ENCODE measurements around the gene DUSP2. TPM values are rescaled to one million over a fixed set of nuclear protein-coding genes. Genes with fewer than 3 reads are reported as not detected.

DUSP2 gene, protein sequence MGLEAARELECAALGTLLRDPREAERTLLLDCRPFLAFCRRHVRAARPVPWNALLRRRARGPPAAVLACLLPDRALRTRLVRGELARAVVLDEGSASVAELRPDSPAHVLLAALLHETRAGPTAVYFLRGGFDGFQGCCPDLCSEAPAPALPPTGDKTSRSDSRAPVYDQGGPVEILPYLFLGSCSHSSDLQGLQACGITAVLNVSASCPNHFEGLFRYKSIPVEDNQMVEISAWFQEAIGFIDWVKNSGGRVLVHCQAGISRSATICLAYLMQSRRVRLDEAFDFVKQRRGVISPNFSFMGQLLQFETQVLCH
- total RNA-seq = 0.40 and 2.6 TPM in 2 replicates

DNA sequence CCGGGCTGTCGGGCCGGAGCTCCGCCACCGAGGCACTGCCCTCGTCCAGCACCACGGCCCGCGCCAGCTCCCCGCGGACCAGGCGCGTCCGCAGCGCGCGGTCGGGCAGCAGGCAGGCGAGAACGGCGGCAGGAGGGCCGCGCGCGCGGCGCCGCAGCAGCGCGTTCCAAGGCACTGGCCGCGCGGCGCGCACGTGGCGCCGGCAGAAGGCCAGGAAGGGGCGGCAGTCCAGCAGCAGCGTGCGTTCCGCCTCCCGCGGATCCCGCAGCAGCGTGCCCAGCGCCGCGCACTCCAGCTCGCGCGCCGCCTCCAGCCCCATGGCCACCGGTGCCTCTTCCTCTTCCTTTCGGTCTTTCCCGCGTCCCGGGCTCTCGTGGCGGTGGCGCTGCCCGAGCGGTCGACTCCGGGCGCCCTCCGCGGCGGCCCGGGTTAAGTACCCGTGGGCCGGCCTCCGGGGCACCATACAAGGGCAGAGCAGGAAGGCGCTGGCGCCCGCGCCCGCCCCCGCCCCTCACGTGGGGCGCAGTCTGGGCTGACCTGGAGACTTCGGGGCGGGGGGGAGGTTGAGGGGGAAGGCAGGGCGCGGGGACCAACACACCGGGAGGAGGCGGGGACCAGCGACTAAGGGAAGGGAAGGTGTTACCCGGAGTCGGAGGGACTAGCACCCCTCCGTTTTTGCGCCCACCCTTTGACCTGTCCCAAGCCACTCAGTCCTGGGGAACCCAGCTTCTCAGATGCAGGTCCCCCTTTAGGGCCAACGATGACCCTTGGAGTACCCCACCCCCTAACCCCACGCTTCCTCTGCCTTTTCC lies at the start of gene DUSP2:
Gene DUSP2, minus strand, starts transcription at position 405 of the 812 bp plus-strand sequence. Its CDS starts 86 bp downstream, at position 319.

DNA sequence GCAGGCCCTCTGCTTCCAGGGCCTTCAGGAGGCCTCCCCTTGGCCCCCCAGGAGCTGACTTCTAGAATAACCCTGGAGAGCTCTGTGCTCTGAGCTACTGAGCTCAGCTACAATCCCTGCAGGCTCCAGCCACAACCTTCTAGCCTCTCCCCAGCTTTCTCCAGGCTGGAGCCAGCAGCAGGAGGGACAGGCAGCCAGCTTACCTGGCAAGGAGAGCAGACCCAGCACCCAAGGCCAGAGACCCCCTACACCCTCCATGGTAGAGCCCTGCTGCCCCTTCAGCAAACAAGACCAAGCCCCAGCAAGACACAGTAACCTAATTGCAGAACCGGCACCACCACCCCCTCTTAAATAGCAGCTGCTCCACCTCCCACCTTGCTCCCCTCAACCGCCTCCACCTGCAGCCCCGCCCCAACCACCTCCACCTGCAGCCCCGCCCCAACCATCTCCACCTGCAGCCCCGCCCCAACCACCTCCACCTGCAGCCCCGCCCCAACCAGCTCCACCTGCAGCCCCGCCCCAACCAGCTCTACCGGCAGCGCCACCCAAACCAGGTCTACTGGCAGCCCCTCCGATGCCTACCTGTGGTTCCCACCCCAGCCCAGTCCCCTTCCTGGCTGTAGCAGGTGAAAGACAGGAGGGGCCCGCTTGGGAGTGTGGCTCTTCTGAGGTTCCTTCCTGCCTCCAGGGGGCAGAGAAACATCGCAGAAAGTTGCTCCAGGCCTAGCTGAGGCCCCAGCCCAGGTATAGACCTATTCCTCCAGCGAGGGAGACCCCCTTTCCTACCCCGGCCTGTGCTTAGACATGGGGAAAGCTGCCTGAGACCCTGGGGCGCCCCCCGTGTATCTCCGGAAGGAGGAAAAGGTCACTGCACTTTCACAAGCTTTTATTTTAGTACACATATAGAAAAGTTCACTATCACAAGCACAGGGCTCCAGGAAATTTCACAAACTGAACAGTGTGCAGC lies 6.8 kb downstream of the DUSP2 start, which contains the start of gene ASTL:
Gene ASTL, minus strand, starts transcription at position 324 of the 967 bp plus-strand sequence. Its CDS starts 66 bp downstream, at position 258.

DNA sequence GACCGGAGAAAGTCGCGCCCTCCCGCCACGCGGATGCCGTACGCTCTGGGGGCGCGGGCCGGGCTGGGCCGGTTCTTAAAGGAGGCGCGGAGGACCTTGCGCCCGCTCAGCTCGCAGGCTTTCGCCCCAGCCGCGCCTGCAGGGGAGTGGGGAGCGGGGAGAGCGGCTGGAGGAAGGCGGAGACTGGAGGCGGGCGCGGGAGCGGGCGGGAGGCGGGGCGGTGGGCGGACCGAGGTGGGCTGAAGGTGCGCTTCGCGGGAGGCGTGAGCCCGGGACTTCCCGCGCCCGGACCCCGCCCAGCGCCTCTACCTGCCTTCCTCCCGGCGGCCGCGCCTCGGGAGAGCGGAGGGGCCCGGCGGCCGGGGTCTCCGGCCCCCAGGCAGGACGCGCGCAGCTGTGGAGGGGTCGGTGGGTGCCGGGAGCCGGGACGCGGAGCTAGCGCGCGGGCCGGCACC lies 28.8 kb downstream of the DUSP2 start, which contains the start of gene ADRA2B:
Gene ADRA2B, minus strand, starts transcription at position 148 of the 455 bp plus-strand sequence. CDS start 422 bp downstream, outside the sequence.

Other genes starting within 250 kb of the DUSP2 start
- gene ANKRD36C, start 153.6 kb downstream of the DUSP2 start, total RNA-seq = 7.6 and 12.1 TPM in 2 replicates
- gene GPAT2, start 110.5 kb downstream of the DUSP2 start, total RNA-seq = 0.08 and 4.9 TPM in 2 replicates
- gene ADRA2B, start 28.9 kb downstream of the DUSP2 start, total RNA-seq = not detected in 2 replicates
- gene ASTL, start 6.9 kb downstream of the DUSP2 start, total RNA-seq = under 0.01 and 0.24 TPM in 2 replicates
- 89.1 and 97.7 TPM in 2 replicates for gene STARD7, start 63.4 kb upstream of the DUSP2 start, total RNA-seq
- 27.7 and 34.8 TPM in 2 replicates for gene TMEM127, start 120.6 kb upstream of the DUSP2 start, total RNA-seq
- gene CIAO1, start 120.8 kb upstream of the DUSP2 start, total RNA-seq = 73.8 and 94.4 TPM in 2 replicates
- 64.7 and 71.4 TPM in 2 replicates for gene SNRNP200, start 160.1 kb upstream of the DUSP2 start, total RNA-seq
- gene ITPRIPL1, start 179.9 kb upstream of the DUSP2 start, total RNA-seq = 4.9 and 5.3 TPM in 2 replicates
- 9.9 and 18.9 TPM in 2 replicates for gene NCAPH, start 190.3 kb upstream of the DUSP2 start, total RNA-seq